Mesendoderm (in vitro differentiated cells): Measurements from ENCODE around the gene RNF130.

ENCODE experiments used
- DNase-seq: peaks from one replicate; pipeline ENCODE4 v3.0.0; 2013
- H2AK5ac ChIP-seq: 2 replicates; pipeline ENCODE4 v1.6.1; 2013; ENCODE audit warnings: low read length, inconsistent platforms
- H2BK120ac ChIP-seq: 2 replicates; pipeline ENCODE4 v1.6.1; 2013; ENCODE audit warnings: low read depth, mild to moderate bottlenecking, low read length, moderate library complexity, mixed read lengths
- H2BK15ac ChIP-seq: replicated peaks from 2 replicates; pipeline ENCODE4 v1.6.1; 2013; ENCODE audit warnings: low read depth, mild to moderate bottlenecking, moderate library complexity
- H2BK5ac ChIP-seq: 2 replicates; pipeline ENCODE4 v1.6.1; 2013; ENCODE audit warnings: low read length, inconsistent platforms
- H3K18ac ChIP-seq: 2 replicates; pipeline ENCODE4 v1.6.1; 2013; ENCODE audit warnings: mild to moderate bottlenecking, low read length, mixed read lengths
- H3K23ac ChIP-seq: one replicate; pipeline ENCODE4 v1.6.1; 2013; ENCODE audit warnings: low read length
- H3K27ac ChIP-seq: 2 replicates; pipeline ENCODE4 v1.5.1; 2013; ENCODE audit warnings: low read depth, mild to moderate bottlenecking, inconsistent platforms, low read length, moderate library complexity
- H3K27me3 ChIP-seq: 2 replicates; pipeline ENCODE4 v1.6.1; 2013; ENCODE audit warnings: low read length, control low read depth, mild to moderate bottlenecking, inconsistent platforms; ENCODE audit not compliant: insufficient read depth, poor library complexity
- H3K36me3 ChIP-seq: 2 replicates; pipeline ENCODE4 v1.6.1; 2013; ENCODE audit warnings: low read length, inconsistent platforms; ENCODE audit not compliant: control insufficient read depth, insufficient read depth
- H3K4ac ChIP-seq: one replicate; pipeline ENCODE4 v1.6.1; 2013; ENCODE audit warnings: low read depth, mild to moderate bottlenecking, low read length, moderate library complexity
- H3K4me1 ChIP-seq: 2 replicates; pipeline ENCODE4 v1.6.1; 2013; ENCODE audit warnings: low read depth, low read length, inconsistent platforms; ENCODE audit not compliant: control insufficient read depth
- H3K4me2 ChIP-seq: 2 replicates; pipeline ENCODE4 v1.6.1; 2013; ENCODE audit warnings: low read length
- H3K4me3 ChIP-seq: 2 replicates; pipeline ENCODE4 v1.5.1; 2013; ENCODE audit warnings: mild to moderate bottlenecking, low read length
- H3K56ac ChIP-seq: one replicate; pipeline ENCODE4 v1.6.1; 2013; ENCODE audit warnings: low read length
- H3K79me1 ChIP-seq: 2 replicates; pipeline ENCODE4 v1.6.1; 2013; ENCODE audit warnings: low read length, inconsistent platforms
- H3K79me2 ChIP-seq: 2 replicates; pipeline ENCODE4 v1.6.1; 2013; ENCODE audit warnings: mild to moderate bottlenecking, low read length; ENCODE audit not compliant: control insufficient read depth, insufficient read depth
- H3K9ac ChIP-seq: 2 replicates; pipeline ENCODE4 v1.6.1; 2013; ENCODE audit warnings: low read length, inconsistent platforms
- H4K5ac ChIP-seq: one replicate; pipeline ENCODE4 v1.6.1; 2013; ENCODE audit warnings: low read length
- H4K8ac ChIP-seq: one replicate; pipeline ENCODE4 v1.6.1; 2013; ENCODE audit warnings: low read depth, mild to moderate bottlenecking, control low read depth, low read length, moderate library complexity
- WGBS: extraction: QIAGEN DNeasy Blood & Tissue Kit; methylation state at CpG from one replicate; pipeline ENCODE4 v1.1.7; 2013; ENCODE audit warnings: low lambda C conversion rate, missing lambda C conversion rate; ENCODE audit not compliant: insufficient coverage; ENCODE audit errors: extremely low coverage; 5-methylcytosine and 5-hydroxymethylcytosine counted together

The RNF130 gene

DNA sequence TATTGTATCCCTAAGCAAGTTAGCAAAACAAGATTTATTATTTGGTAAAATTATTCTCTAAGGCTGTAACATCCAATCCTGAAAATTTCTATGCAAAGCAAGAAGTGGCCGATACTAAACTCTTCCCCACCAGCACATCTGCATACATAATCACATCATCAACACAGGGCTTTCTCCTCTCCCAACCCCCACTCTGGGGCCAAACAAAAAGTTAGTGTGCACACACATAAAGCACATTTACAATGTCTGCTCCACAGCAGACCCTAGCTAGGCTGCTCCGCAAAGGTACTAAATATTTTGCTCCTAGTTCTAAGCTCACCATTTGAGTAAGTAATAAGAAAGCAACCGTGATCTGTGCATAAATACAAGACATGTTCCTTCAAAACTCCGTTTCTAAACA lies 3.6 kb downstream of the RNF130 start:
- peaks cover 28% of the 10 kb centered on the region for H3K79me2 ChIP-seq
- H3K9ac ChIP-seq, result peak overlapping the region; percentile 27
- H3K4ac ChIP-seq, result no peak overlapping the region
- DNase-seq, result no peak
- peaks cover 5% of the 10 kb centered on the region for H3K79me1 ChIP-seq
- no CpG with 5 or more reads among the region's 4 CpGs for WGBS
- no peak overlapping the region for H2BK120ac ChIP-seq
- peaks cover 10% of the 10 kb centered on the region for H3K4me1 ChIP-seq
- no peak overlapping the region for H4K5ac ChIP-seq
- no peaks in the 10 kb centered on the region for H3K27me3 ChIP-seq
- H3K27ac ChIP-seq, result no peak overlapping the region
- H3K4me3 ChIP-seq, result no peak overlapping the region
- no peak overlapping the region for H4K8ac ChIP-seq
- H2AK5ac ChIP-seq, result no peak overlapping the region
- H2BK5ac ChIP-seq, result no peak overlapping the region
- H3K23ac ChIP-seq, result no peak overlapping the region
- no peaks in the 10 kb centered on the region for H3K36me3 ChIP-seq
- H3K18ac ChIP-seq, result no peak overlapping the region
- no peak overlapping the region for H2BK15ac ChIP-seq
- H3K4me2 ChIP-seq, result peak overlapping the region; percentile 10
- peak overlapping the region; percentile 37 for H3K56ac ChIP-seq

DNA sequence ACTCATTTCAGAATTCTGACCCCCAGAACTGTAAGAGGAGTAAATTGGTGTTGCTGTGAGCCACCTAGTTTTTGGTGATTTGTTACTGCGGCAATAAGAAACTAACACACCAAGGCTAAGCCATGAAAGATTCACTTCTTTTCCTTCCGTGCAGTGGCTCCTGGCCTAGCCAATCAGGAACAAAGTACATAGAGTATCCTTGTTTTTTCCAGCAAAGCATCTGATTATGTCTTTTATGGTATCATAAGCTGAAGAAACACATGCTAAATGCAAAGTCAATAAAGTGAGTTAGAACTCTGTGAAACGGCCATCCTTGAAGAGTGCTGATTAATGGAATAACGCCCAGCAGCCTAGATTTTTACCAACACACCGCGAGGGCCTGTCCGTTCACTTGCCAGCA lies 11.4 kb downstream of the RNF130 start:
- no peak for DNase-seq
- no peak overlapping the region for H2AK5ac ChIP-seq
- no peak overlapping the region for H3K4ac ChIP-seq
- H3K56ac ChIP-seq, result no peak overlapping the region
- no peak overlapping the region for H3K4me2 ChIP-seq
- no peak overlapping the region for H2BK120ac ChIP-seq
- H3K79me2 ChIP-seq, result peaks cover 19% of the 10 kb centered on the region
- H3K79me1 ChIP-seq, result peaks cover 4% of the 10 kb centered on the region
- no peak overlapping the region for H3K27ac ChIP-seq
- H3K27me3 ChIP-seq, result no peaks in the 10 kb centered on the region
- no peak overlapping the region for H2BK5ac ChIP-seq
- no peak overlapping the region for H2BK15ac ChIP-seq
- peak overlapping the region; percentile 29 for H3K18ac ChIP-seq
- H3K9ac ChIP-seq, result no peak overlapping the region
- H4K5ac ChIP-seq, result no peak overlapping the region
- peaks cover 10% of the 10 kb centered on the region for H3K4me1 ChIP-seq
- no peak overlapping the region for H4K8ac ChIP-seq
- H3K4me3 ChIP-seq, result no peak overlapping the region
- no peak overlapping the region for H3K23ac ChIP-seq
- no CpG with 5 or more reads among the region's 7 CpGs for WGBS
- no peaks in the 10 kb centered on the region for H3K36me3 ChIP-seq

DNA sequence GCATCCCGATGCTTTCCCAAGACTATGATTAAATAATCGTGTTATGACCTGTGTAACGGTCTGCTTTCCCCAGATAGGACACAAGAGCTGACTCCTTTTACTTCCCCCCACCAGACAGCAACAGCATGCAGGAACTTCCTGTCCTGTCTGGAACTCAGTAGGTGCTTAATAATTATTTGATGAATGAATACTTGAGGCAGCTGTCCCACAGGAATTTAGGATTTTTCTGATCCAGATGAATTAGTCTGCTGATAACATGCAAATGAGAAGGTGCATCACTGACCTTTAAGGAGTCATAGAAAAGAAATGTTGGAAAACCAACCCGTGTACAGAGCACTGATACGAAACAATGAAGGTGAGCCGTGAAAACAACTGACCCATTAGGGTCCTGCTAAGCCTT lies 12.2 kb downstream of the RNF130 start:
- no peak overlapping the region for H3K9ac ChIP-seq
- DNase-seq, result peak; percentile 65
- no peaks in the 10 kb centered on the region for H3K36me3 ChIP-seq
- H3K4ac ChIP-seq, result no peak overlapping the region
- no peak overlapping the region for H2AK5ac ChIP-seq
- no peak overlapping the region for H4K5ac ChIP-seq
- H3K56ac ChIP-seq, result no peak overlapping the region
- no CpG with 5 or more reads among the region's 6 CpGs for WGBS
- H3K18ac ChIP-seq, result no peak overlapping the region
- H2BK5ac ChIP-seq, result no peak overlapping the region
- H3K23ac ChIP-seq, result no peak overlapping the region
- no peak overlapping the region for H4K8ac ChIP-seq
- no peaks in the 10 kb centered on the region for H3K27me3 ChIP-seq
- H3K27ac ChIP-seq, result peak overlapping the region; percentile 30
- H3K79me2 ChIP-seq, result peaks cover 17% of the 10 kb centered on the region
- H2BK120ac ChIP-seq, result no peak overlapping the region
- H3K4me2 ChIP-seq, result no peak overlapping the region
- no peak overlapping the region for H3K4me3 ChIP-seq
- H2BK15ac ChIP-seq, result no peak overlapping the region
- H3K4me1 ChIP-seq, result peaks cover 10% of the 10 kb centered on the region
- peaks cover 4% of the 10 kb centered on the region for H3K79me1 ChIP-seq

DNA sequence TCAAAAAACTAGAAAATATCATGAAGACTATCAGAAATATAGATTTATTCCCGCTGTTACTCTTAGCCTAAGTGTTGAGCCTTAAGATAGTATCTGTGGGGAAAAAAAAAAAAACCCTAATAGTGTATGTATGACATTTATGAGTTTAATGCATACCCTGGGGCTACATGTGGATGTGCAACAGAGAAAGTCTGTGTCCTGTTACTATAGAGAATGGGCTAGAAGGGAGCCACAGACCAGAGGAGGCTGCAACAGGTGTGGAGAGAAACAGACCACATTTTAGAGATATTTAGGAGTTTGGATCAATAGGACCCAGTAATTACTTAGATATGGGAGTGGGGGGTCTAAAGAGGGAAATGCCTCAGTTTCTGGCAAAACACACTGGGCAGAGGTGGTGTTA lies 15.4 kb downstream of the RNF130 start:
- H2BK15ac ChIP-seq, result no peak overlapping the region
- H3K4me2 ChIP-seq, result no peak overlapping the region
- peaks cover 12% of the 10 kb centered on the region for H3K79me2 ChIP-seq
- H2AK5ac ChIP-seq, result no peak overlapping the region
- H3K4ac ChIP-seq, result no peak overlapping the region
- no peak for DNase-seq
- H3K23ac ChIP-seq, result no peak overlapping the region
- no peak overlapping the region for H2BK5ac ChIP-seq
- H3K4me3 ChIP-seq, result no peak overlapping the region
- no CpG with 5 or more reads among the region's 1 CpG for WGBS
- H3K56ac ChIP-seq, result no peak overlapping the region
- no peak overlapping the region for H2BK120ac ChIP-seq
- no peak overlapping the region for H3K27ac ChIP-seq
- peaks cover 10% of the 10 kb centered on the region for H3K4me1 ChIP-seq
- no peak overlapping the region for H3K18ac ChIP-seq
- no peak overlapping the region for H4K8ac ChIP-seq
- H3K27me3 ChIP-seq, result no peaks in the 10 kb centered on the region
- H3K9ac ChIP-seq, result no peak overlapping the region
- H3K79me1 ChIP-seq, result peaks cover 10% of the 10 kb centered on the region
- H4K5ac ChIP-seq, result no peak overlapping the region
- H3K36me3 ChIP-seq, result no peaks in the 10 kb centered on the region

DNA sequence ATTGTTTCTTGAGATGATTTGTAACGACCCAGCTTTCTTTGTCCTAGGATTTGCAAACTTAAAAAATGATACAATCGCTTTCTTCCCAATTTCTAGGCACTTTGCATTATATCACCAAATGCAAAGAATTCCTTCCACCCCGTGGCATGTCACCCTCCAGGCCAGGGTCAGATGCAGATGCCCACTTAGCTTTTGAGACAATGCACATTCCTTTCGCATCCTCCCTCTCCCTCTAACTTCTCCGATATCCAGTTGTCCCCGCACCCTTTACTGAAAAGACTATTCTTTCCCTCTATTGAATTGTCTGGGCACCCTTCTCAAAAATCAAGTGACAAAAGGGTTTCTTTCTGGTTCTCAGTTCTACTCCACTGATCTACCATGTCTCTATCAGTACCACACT lies 17.3 kb downstream of the RNF130 start:
- Histone ChIP-seq H3K79me2 (peaks cover 8% of the 10 kb centered on the region), H3K4me2 (no peak overlapping the region), H2BK5ac (no peak overlapping the region), H3K4me3 (no peak overlapping the region), H4K8ac (no peak overlapping the region), H2BK120ac (no peak overlapping the region), H3K23ac (no peak overlapping the region), H4K5ac (no peak overlapping the region), H3K18ac (no peak overlapping the region), H3K9ac (no peak overlapping the region), H3K4ac (no peak overlapping the region), H3K79me1 (peaks cover 10% of the 10 kb centered on the region), H3K4me1 (no peaks in the 10 kb centered on the region), H2AK5ac (no peak overlapping the region), H2BK15ac (no peak overlapping the region), H3K56ac (no peak overlapping the region), H3K36me3 (no peaks in the 10 kb centered on the region), H3K27ac (no peak overlapping the region), H3K27me3 (no peaks in the 10 kb centered on the region)
- WGBS, result no CpG with 5 or more reads among the region's 6 CpGs
- no peak for DNase-seq

DNA sequence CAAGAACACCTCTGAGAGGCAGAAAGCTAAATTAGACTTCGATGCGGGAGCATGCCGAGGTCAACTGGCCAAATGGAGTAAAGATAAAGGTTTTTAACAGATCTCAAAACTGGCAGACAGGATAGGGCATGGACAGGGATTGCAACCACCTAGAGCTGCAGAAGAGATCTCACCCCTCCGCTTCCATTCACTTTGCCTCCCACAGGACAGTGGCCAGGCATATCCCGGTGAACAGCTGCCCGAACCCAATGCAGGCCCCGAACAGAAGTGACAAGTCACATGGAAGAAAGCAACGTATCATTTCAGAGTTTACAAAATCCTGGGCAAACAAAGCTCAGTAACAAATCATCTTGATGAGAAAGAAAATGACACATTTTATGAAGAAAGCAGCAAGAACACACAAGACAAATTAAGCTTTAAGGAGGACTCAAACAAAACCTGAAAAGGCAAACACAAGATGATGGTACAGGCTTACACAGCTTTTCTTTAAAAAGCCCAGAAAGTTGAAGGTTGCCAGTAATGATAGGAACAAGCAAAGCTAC lies 18.4 kb downstream of the RNF130 start:
- Histone ChIP-seq H3K36me3 (no peaks in the 10 kb centered on the region), H4K8ac (no peak overlapping the region), H3K27ac (no peak overlapping the region), H3K79me2 (peaks cover 8% of the 10 kb centered on the region), H3K79me1 (peaks cover 8% of the 10 kb centered on the region), H4K5ac (no peak overlapping the region), H3K56ac (no peak overlapping the region), H3K4me3 (no peak overlapping the region), H3K23ac (no peak overlapping the region), H2AK5ac (no peak overlapping the region), H3K4me2 (no peak overlapping the region), H2BK15ac (no peak overlapping the region), H2BK120ac (no peak overlapping the region), H3K27me3 (no peaks in the 10 kb centered on the region), H2BK5ac (no peak overlapping the region), H3K4ac (no peak overlapping the region), H3K4me1 (peaks cover 4% of the 10 kb centered on the region), H3K9ac (no peak overlapping the region), H3K18ac (no peak overlapping the region)
- no peak for DNase-seq
- WGBS, result no CpG with 5 or more reads among the region's 8 CpGs
